HG03565 (cell line): ENCODE results near the gene KRT26.

Source experiments
- ATAC-seq: cut with Tn5 transposase; IDR thresholded peaks from one replicate; pipeline ENCODE4 v1.9.1; 2021; ENCODE audit warnings: mild to moderate bottlenecking, moderate library complexity; ENCODE audit not compliant: unreplicated experiment

KRT26 gene

GRCh38 chr17:40734018-40734417 is 38.0 kb downstream of the KRT26 start:
- ATAC-seq: no peak

GRCh38 chr17:40730970-40731369 is 41.0 kb downstream of the KRT26 start:
- no peak for ATAC-seq

GRCh38 chr17:40727447-40728231 is 44.4 kb downstream of the KRT26 start:
- ATAC-seq: no peak

- no peak for ATAC-seq
Measured at GRCh38 chr17:40726919-40727318, 45.1 kb downstream of the KRT26 start.

- no peak for ATAC-seq
Measured at GRCh38 chr17:40724656-40725055, 47.3 kb downstream of the KRT26 start.

- ATAC-seq: no peak
Measured at GRCh38 chr17:40722241-40722640, 49.8 kb downstream of the KRT26 start.

- no peak for ATAC-seq
Measured at GRCh38 chr17:40720899-40721298, 51.1 kb downstream of the KRT26 start.

GRCh38 chr17:40718930-40719329 is 53.1 kb downstream of the KRT26 start:
- no peak for ATAC-seq

- ATAC-seq: no peak
Measured at GRCh38 chr17:40717776-40718175, 54.2 kb downstream of the KRT26 start.
